Gastroesophageal sphincter (tissue), 4 donors: ENCODE results near the gene C8A. TPM values are rescaled to one million over a fixed set of nuclear protein-coding genes. Genes with fewer than 3 reads are reported as not detected.
A peak's percentile ranks its signal among the peaks of the same experiment; 100 is the strongest.

ENCODE experiments used
- ATAC-seq: fragments of 150-250 bp; one replicate; pipeline ENCODE4 v1.9.1; 2016; ENCODE audit warnings: mild to moderate bottlenecking, moderate library complexity
- H3K27ac ChIP-seq, 4 donors: fragments of 200-600 bp; sonication (generic) in 3 of 4; 1 replicate in 3 of 4; 2 replicates in 1 of 4; pipeline ENCODE4 v1.5.1; 2016 to 2019
- H3K27me3 ChIP-seq: fragments of 200-600 bp; sonication (generic); one replicate; pipeline ENCODE4 v1.5.1; 2019
- H3K36me3 ChIP-seq, 2 donors: fragments of 200-600 bp; sonication (generic); one replicate each; pipeline ENCODE4 v1.5.1; 2019; ENCODE audit warnings: control low read depth in 1 of 2
- H3K4me1 ChIP-seq, 3 donors: fragments of 200-600 bp; sonication (generic); 1 replicate in 2 of 3; 2 replicates in 1 of 3; pipeline ENCODE4 v1.5.1; 2016 to 2019; ENCODE audit warnings: control low read depth in 2 of 3
- H3K4me3 ChIP-seq, 2 donors: fragments of 200-600 bp; sonication (generic); one replicate each; pipeline ENCODE4 v1.5.1; 2019; ENCODE audit warnings: mild to moderate bottlenecking in 1 of 2, moderate library complexity in 1 of 2
- H3K9me3 ChIP-seq, 3 donors: fragments of 200-600 bp; sonication (generic); one replicate each; pipeline ENCODE4 v1.5.1; 2017 to 2019; ENCODE audit warnings: control low read depth in 2 of 3
- CTCF ChIP-seq, 4 experiments: fragments of 200-600 bp in 2 of 4; fragments of 450-650 bp in 2 of 4; sonication (generic) in 1 of 4; IDR thresholded peaks; one replicate each; pipeline ENCODE4 v1.5.1; 2017 to 2019; ENCODE audit warnings: antibody characterized with exemption in 4 of 4, mild to moderate bottlenecking in 2 of 4, moderate library complexity in 2 of 4
- EP300 ChIP-seq: sonication (generic); formaldehyde crosslinking; IDR thresholded peaks from one replicate; pipeline ENCODE4 v1.6.1; 2017; ENCODE audit warnings: antibody characterized with exemption, mild to moderate bottlenecking
- POLR2A ChIP-seq, 2 donors: fragments of 450-650 bp; IDR thresholded peaks; one replicate each; pipeline ENCODE4 v1.6.1; 2017; ENCODE audit warnings: antibody characterized with exemption in 2 of 2, mild to moderate bottlenecking in 2 of 2, moderate library complexity in 1 of 2
- POLR2AphosphoS5 ChIP-seq: sonication (generic); formaldehyde crosslinking; IDR thresholded peaks from one replicate; pipeline ENCODE4 v1.6.1; 2017; ENCODE audit warnings: antibody characterized with exemption
- WGBS, 2 donors: methylation state at CpG; one replicate each; pipeline ENCODE4 v1.1.5; 2018; ENCODE audit warnings: low coverage in 1 of 2; 5-methylcytosine and 5-hydroxymethylcytosine counted together
- total RNA-seq, 4 donors: library from RNA; depleted of rRNA; stranded (reverse); fragments of >200 nt; gene quantifications; one replicate each; pipeline ENCODE4 v1.1.0, GENCODE V29; 2016

C8A gene
- total RNA-seq, 4 donors from 2014 or later, result not detected

GRCh38 chr1:56910441-56910985 is 55.9 kb downstream of the C8A start:
- no peak overlapping the region for H3K4me3 ChIP-seq
- no peaks in the 10 kb centered on the region for H3K36me3 ChIP-seq
- no peak overlapping the region for H3K27ac ChIP-seq
- TF ChIP-seq POLR2A (IDR thresholded peaks at IDR 0.05), result no peak
- ATAC-seq, result peak; percentile 35
- no peaks in the 10 kb centered on the region for H3K27me3 ChIP-seq
- 81 to 88% methylated on average over 3 to 4 of the region's 4 CpGs for WGBS, 2 donors
- H3K9me3 ChIP-seq, result no peaks in the 10 kb centered on the region
- no peaks in the 10 kb centered on the region for H3K4me1 ChIP-seq

GRCh38 chr1:56911098-56911938 is 56.7 kb downstream of the C8A start:
- no peak for ATAC-seq
- Histone ChIP-seq H3K4me3 (no peak overlapping the region), H3K27me3 (no peaks in the 10 kb centered on the region), H3K9me3 (no peaks in the 10 kb centered on the region), H3K27ac (no peak overlapping the region), H3K4me1 (no peaks in the 10 kb centered on the region), H3K36me3 (no peaks in the 10 kb centered on the region)
- TF ChIP-seq POLR2A (IDR thresholded peaks at IDR 0.05), result no peak
- no peak for TF ChIP-seq CTCF (IDR thresholded peaks at IDR 0.05)
- TF ChIP-seq EP300, result no peak
- TF ChIP-seq POLR2AphosphoS5, result no peak
- WGBS, 2 donors, result 75 to 89% methylated on average over 6 to 7 of the region's 7 CpGs

- no peaks in the 10 kb centered on the region for H3K27me3 ChIP-seq
Measured at GRCh38 chr1:56912325-56912724, 57.7 kb downstream of the C8A start.

GRCh38 chr1:56915960-56916359 is 61.4 kb downstream of the C8A start:
- no peak for ATAC-seq
- no peak overlapping the region for H3K27ac ChIP-seq
- TF ChIP-seq POLR2AphosphoS5 (no peak), POLR2A (IDR thresholded peaks at IDR 0.05) (no peak), CTCF (IDR thresholded peaks at IDR 0.05) (no peak), EP300 (no peak)
- H3K36me3 ChIP-seq, result no peaks in the 10 kb centered on the region
- no peaks in the 10 kb centered on the region for H3K4me1 ChIP-seq
- H3K9me3 ChIP-seq, result no peaks in the 10 kb centered on the region
- no peak overlapping the region for H3K4me3 ChIP-seq
- no peaks in the 10 kb centered on the region for H3K27me3 ChIP-seq
- 70 to 72% methylated on average over 2 to 4 of the region's 4 CpGs for WGBS, 2 donors

More at GRCh38 chr1:56912325-56912724, 57.7 kb downstream of the C8A start:
- WGBS, 2 donors, result 87% methylated on average over 2 of the region's 12 CpGs; no CpG with 5 or more reads in 1 of the 2 donors
- no peaks in the 10 kb centered on the region for H3K36me3 ChIP-seq
- H3K4me3 ChIP-seq, result no peak overlapping the region
- H3K27ac ChIP-seq, result no peak overlapping the region
- TF ChIP-seq POLR2A (IDR thresholded peaks at IDR 0.05) (no peak), CTCF (IDR thresholded peaks at IDR 0.05) (no peak), EP300 (no peak), POLR2AphosphoS5 (no peak)
- no peak for ATAC-seq
- no peaks in the 10 kb centered on the region for H3K4me1 ChIP-seq
- no peaks in the 10 kb centered on the region for H3K9me3 ChIP-seq

- Histone ChIP-seq H3K4me3 (no peak overlapping the region), H3K27ac (no peak overlapping the region), H3K27me3 (no peaks in the 10 kb centered on the region), H3K9me3 (no peaks in the 10 kb centered on the region), H3K36me3 (no peaks in the 10 kb centered on the region), H3K4me1 (no peaks in the 10 kb centered on the region)
- no peak for ATAC-seq
- TF ChIP-seq CTCF (IDR thresholded peaks at IDR 0.05), result no peak
- no peak for TF ChIP-seq POLR2A (IDR thresholded peaks at IDR 0.05)
- TF ChIP-seq POLR2AphosphoS5, result no peak
- no peak for TF ChIP-seq EP300
- 86 to 100% methylated on average over 1 of the region's 3 CpGs for WGBS, 2 donors
Measured at GRCh38 chr1:56916630-56917029, 62.0 kb downstream of the C8A start.
